Cortex of kidney (tissue), 1 donor: ENCODE results near the gene PRDM12.
"Not testable (repeated sequence)": the region's sequence is repeated elsewhere in the genome, so short reads cannot be mapped to it uniquely, and the experiment has no call there.

Experiments used
- DNase-seq: peaks from one replicate; lab custom pipeline; 2025; lab: John Stamatoyannopoulos, UW

The PRDM12 gene

DNA sequence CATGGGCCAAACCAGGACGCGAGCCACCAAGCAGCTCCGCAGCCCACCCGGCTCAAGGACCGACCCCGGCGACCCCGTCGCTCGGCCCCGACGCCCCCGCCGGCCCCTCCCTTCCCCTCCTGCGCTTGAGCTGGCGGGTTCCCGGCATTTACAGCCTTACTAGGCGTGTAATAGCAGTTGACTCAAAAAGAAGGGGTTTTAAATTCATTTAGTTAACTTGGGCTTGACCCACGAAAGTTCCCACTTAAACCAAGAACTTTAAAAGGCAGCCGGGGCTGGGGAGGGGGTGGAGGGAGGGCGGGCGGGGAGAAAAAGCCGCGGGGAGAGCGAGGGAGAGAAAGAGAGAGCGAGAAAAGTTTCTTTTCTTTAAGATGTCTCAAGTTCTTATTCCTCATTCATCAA lies 636 bp downstream of the PRDM12 start:
- DNase-seq: no peak

DNA sequence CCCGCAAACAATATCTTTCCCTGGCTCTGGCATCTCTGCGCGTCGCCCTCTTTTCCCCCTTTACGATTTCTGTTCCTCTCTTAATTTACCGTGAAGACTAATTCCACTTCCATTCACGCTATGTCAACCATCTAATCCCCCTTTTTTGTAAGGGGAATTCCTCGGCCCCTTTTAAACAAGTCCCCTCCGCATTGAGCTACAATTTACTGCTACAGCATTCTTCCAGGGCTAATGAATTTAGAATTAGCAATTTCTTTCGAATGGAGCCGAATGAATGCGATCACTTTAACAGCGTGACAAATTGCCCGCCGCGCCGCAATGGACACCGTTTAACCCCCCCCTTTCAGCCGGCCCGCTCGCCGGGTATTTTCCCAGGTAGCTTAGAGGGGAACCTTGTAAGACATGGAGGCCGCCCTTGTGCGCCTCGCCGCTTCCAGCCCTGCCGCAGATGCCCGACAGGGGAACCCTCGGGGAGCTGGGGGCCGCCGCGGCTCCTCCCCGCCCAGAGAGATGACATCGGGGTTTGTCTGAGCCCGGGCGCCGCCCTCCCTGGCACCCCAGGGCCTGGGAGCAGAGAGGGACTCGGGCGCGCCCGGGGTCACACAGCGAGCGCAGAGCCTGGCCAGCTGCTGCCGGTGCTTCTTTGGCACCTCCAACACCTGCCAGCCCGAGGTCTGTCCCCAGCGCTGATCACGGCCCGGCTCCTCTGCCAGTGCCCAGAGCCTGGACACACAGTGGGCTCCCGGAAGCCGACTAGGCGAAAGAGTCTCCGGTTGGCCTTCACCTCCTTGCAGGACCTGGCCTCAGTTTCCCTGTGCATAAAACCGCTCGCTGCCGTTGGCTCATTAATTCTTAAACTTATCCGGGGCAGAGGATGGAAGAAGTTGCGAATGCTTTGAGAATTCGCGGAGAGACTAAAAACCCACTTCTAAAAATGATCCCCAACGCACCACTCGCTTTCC lies 1.3 kb downstream of the PRDM12 start:
- no peak for DNase-seq

- no peak for DNase-seq
Observed at GRCh38 chr9:130666393-130667119, 2.2 kb downstream of the PRDM12 start.

- no peak for DNase-seq
Observed at GRCh38 chr9:130667120-130667435, 2.7 kb downstream of the PRDM12 start.

DNA sequence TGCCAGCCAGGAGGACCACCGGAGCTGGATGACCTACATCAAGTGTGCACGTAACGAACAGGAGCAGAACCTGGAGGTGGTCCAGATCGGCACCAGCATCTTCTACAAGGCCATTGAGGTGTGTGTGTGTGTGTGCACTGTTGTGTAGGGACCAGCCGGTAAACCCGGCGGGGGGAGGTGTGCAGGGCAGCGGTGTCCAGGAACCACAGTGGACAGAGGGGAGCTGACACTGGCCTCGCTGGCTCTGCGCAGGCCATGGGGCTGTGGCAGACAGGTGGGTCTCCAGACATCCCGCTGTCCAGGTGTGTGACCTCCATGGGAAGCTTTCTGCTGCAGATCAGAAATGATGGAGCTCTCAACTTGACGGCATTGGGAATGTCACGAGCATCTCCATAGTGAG lies 3.8 kb downstream of the PRDM12 start:
- no peak for DNase-seq

DNA sequence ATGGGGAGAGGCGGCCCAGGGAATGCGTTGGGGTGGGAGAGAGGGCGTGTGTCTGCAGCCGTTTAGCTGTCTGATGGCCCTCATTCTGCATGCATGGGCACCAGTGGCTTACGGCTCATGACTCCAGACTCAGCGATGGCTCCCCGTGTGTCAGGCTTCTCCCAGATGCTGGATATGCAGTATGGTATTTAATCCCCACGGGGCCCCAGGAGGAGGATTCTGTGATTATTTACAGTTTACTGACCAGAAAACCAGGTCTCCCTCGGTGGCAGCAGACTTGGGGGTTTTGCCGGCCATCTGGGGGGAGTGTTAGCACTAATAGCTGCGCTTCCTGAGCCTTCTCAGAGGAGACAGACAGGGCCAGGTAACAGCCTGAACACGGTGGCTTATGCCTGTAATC lies 4.3 kb downstream of the PRDM12 start:
- DNase-seq: no peak

DNA sequence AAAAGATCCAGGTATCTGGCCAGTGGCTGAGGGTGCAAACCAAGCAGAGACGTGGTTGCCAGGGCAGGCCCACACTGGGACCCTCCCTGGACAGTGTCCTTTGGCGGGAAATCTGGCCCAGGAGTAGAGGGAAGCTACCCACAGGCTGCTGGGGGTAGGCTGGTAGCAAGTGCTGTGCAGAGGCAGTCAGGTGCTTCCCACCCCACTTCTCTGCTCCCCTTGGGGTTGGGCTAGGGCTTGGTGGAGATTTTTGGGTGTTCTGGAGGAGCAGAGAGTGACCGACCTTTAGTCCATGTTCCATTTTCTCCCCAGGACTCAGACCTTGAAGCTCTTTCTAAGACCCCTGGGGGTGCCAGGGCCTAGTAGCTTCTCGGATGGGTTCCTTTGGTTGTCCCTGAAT lies 5.6 kb downstream of the PRDM12 start:
- DNase-seq: no peak

- DNase-seq: no peak
Observed at GRCh38 chr9:130670644-130671043, 6.2 kb downstream of the PRDM12 start.

DNA sequence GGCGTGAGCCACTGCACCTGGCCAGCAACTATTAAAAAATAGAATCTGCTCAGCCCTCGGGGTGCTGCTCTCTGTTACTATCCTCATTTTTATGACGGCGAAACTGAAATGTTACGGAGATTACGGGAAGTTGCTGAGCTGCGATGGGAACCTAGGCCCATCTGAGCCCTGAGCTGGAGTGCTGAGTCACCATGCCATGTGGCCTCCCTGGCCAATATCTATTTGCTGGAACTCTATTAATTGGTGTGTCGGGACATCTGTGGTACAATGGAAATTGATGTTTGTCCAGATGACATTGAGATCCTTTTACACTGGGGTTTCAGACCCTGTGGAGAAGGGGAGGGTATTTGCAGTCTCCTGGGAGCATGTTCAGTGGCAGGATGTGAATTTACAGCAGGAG lies 8.1 kb downstream of the PRDM12 start:
- DNase-seq: no peak

DNA sequence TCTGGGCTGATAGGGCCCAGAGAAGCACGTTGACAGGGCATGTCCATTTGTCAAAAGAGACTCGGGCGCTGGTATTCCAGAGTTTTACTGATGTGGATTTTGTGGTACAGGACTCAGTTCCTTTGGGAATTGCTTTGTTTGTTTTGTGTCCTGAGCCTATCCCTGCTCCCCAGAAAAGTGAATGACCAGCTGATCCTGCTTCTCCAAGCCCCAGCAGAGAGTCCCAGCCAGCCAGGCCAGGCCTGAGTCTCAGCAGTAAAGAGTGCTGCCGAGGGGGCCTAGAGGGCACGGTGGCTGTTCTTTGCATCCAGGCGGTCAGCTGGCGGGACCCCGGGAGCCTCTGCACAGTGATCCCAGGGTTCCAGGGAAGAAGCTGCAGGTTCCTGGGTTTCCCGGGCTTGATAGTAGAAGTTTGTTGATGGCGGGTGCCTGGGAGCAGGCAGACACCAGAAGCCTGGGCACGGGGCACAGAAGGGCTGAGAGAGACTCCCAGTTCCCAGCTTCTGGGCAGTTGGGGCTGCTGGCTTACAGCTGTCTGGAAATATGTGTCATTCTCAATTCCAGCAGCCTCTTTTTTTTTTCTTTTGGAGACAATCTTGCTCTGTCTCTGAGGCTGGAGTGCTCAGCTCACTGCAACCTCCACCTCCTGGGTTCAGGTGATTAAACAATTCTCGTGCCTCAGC lies 8.7 kb downstream of the PRDM12 start:
- DNase-seq: no peak

DNA sequence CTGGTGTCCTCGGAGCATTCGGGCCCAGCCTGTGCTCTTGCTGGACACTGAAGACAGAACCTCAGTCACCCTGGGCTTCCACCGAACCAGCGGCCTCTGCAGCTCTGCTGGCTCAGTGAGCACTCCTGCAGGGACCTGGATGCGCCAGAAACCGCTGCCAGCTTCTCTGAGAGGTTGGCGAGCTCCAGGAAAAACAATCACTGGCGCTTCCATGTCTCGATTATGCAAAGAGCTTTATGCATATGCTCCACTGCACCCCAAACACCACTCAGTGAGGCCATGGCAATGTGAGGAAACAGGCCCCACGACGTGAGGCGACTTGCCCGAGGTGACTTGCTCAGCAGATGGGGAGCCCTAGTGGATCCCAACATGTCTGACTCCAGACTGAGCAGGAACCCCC lies 11.0 kb downstream of the PRDM12 start:
- DNase-seq: no peak

GRCh38 chr9:130677252-130677651 lies 12.9 kb downstream of the PRDM12 start:
- DNase-seq: no peak

GRCh38 chr9:130680836-130681768 lies 16.7 kb downstream of the PRDM12 start:
- DNase-seq: no peak

GRCh38 chr9:130681769-130682420 lies 17.5 kb downstream of the PRDM12 start:
- no peak for DNase-seq

DNA sequence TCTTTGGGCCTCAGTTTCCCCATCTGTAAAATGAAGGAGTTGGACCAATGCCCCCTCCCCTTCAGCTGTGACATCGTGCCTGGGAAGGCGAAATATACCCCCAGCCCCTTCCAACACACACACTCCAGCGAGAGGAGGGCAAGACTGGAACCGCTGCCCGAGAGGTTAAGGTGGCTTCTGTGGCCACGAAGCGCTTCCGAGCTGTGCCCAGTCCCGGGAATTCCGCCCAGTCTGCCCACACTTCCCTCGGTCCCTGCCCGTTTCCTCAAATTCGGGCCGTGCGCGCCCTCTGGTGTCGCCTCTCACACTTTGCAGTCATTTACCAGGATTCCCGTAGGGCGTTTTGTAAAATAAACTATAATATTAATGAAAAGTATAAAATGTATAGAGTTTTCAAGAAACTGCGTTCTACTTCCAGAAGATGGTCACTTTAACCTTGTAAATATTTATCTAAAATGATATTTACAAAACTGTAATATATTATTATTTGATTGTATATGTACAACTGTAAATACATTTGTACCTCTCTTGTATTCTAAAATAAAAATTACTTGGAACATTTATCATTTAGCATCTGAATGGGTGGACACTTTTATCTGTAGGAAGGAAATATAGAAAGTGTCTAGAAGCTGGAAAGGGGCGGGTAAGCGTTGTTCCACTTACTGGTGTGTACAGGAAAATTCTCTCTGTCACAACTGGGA lies 18.2 kb downstream of the PRDM12 start:
- DNase-seq: no peak

DNA sequence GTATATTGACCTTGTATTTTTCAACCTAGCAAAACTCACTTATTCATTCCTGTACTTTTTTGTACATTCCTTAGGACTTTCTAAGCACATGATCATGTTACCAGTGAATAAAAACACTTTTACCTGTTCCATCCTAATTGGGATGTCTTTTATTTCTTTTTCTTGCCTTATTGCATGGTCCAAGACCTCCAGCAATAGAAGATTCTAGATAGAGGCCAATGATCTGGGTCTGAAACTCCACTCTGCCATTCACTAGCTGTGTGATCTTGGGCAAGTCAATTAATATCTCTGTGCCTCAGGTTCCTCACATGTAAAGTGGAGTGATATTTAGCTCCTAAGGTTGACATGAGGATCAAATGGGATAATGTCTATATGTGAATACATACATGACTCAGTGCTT lies 20.7 kb downstream of the PRDM12 start:
- DNase-seq: no peak

GRCh38 chr9:130685945-130686344 lies 21.6 kb downstream of the PRDM12 start:
- not testable (repeated sequence) for DNase-seq

DNA sequence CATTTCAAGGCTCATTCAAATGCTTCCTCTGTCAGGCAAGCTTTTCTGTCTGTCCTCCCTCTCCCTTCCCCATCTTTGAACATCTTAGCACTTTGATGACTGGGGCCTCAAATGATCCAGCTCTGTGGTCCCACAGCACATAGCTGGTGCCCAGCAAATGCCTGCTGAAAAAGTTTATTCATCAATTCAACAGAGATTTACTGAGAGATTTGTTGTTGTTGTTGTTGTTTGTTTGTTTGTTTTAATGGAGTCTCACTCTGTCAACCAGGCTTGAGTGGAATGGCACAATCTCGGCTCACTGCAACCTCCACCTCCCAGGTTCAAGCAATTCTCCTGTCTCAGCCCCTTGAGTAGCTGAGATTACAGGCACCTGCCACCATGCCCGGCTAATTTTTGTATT lies 23.2 kb downstream of the PRDM12 start:
- no peak for DNase-seq

GRCh38 chr9:130688072-130688471 lies 23.7 kb downstream of the PRDM12 start:
- no peak for DNase-seq

GRCh38 chr9:130689572-130689936 lies 25.2 kb downstream of the PRDM12 start:
- no peak for DNase-seq
